ENCODE measurements around the gene SLAMF9.
"Not testable (repeated sequence)": the region's sequence is repeated elsewhere in the genome, so short reads cannot be mapped to it uniquely, and the experiment has no call there.

The SLAMF9 gene

DNA sequence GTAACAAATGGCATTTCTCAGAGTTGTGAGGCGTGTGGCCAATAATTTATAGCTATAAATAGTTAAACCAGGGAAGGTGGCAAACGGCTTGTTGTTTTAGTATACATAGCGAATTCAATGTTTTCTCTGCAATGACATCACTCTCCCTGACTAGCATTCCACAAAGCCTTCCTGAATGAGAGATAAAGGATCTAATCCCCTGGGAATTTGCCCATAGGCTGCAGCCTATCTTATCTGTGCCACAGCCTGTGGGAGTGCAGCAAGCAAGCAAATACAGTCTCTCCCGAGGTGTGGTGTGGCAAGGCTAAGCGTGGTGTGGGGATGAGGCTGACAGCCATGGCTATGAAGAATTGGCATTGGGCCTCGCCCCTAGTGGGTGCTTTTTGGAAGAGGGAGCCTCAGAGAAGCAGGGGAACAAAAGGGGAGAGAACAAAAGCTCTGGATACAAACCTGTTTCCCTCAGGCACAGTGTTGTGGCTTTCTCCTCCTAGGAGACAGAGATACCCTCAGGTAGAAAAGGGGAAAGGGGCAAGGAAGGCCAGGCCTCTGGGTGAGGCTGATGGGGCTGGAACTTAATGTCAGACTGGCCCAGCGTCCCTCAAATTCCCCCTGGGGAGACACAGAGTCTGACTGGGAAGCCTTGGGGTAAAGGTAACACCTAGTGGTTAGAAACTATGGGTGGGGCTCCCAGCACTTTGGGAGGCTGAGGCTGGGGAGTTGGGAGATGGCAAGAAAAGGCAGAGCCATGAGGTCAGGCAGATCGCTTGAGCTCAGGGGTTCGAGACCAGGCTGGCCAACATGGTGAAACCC is 37.6 kb downstream of the SLAMF9 start:
- no peak overlapping the region for H3K27ac ChIP-seq (ENCODE audit: low read length)
- peaks cover 36 to 37% of the 10 kb centered on the region in 2 donors for H3K36me3 ChIP-seq (ENCODE audit: control insufficient read depth in 1 of 2, insufficient read depth in 2 of 2, low read length in 2 of 2)
- peaks cover 9 to 37% of the 10 kb centered on the region in 2 donors for H3K4me1 ChIP-seq (ENCODE audit: control insufficient read depth in 1 of 2, insufficient read depth in 2 of 2, low read length in 2 of 2)
- H3K9me3 ChIP-seq (ENCODE audit: control insufficient read depth in 1 of 2, low read length in 2 of 2): no peaks in the 10 kb centered on the region
- H3K4me3 ChIP-seq (ENCODE audit: low read depth in 1 of 2, low read length in 2 of 2): no peak overlapping the region
- H3K27me3 ChIP-seq (ENCODE audit: low read depth, low read length): no peaks in the 10 kb centered on the region

DNA sequence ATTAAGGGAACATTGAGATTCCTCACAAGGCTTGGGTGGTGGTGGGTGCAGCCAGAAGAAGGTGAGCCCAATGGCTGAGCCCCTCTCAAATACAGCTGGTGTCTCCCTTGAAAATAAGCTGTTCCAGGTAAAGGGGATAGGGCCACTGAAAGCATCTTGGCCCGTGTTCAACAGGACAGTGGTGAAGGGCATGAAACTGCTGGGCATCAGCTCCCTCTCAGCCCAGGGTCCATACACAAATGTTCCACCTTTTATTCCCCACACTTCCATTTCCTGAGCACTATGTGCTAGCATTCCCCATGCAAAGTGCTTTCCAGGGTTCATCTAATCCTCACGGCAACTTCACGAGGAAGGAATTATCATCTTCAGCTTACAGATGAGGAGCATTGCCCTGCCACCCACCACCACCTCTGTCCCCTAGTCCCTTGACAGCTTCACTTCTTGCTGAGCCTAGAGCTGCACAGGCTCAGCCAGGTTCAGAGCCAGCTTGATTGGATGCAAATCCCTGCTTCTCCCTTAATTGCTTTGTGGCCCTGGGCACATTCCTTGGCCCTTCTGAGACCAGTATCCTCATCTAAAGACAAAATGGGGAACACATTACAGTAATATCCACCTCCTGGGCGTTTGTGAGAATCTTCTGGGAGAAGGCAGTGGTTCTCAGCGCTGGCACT is 38.3 kb downstream of the SLAMF9 start:
- no peak overlapping the region for H3K27ac ChIP-seq (ENCODE audit: low read length)
- peaks cover 5 to 42% of the 10 kb centered on the region in 2 donors for H3K4me1 ChIP-seq (ENCODE audit: control insufficient read depth in 1 of 2, insufficient read depth in 2 of 2, low read length in 2 of 2)
- no peaks in the 10 kb centered on the region for H3K9me3 ChIP-seq (ENCODE audit: control insufficient read depth in 1 of 2, low read length in 2 of 2)
- no peak overlapping the region for H3K4me3 ChIP-seq (ENCODE audit: low read depth in 1 of 2, low read length in 2 of 2)
- peaks cover 32 to 36% of the 10 kb centered on the region in 2 donors for H3K36me3 ChIP-seq (ENCODE audit: control insufficient read depth in 1 of 2, insufficient read depth in 2 of 2, low read length in 2 of 2)
- no peaks in the 10 kb centered on the region for H3K27me3 ChIP-seq (ENCODE audit: low read depth, low read length)

DNA sequence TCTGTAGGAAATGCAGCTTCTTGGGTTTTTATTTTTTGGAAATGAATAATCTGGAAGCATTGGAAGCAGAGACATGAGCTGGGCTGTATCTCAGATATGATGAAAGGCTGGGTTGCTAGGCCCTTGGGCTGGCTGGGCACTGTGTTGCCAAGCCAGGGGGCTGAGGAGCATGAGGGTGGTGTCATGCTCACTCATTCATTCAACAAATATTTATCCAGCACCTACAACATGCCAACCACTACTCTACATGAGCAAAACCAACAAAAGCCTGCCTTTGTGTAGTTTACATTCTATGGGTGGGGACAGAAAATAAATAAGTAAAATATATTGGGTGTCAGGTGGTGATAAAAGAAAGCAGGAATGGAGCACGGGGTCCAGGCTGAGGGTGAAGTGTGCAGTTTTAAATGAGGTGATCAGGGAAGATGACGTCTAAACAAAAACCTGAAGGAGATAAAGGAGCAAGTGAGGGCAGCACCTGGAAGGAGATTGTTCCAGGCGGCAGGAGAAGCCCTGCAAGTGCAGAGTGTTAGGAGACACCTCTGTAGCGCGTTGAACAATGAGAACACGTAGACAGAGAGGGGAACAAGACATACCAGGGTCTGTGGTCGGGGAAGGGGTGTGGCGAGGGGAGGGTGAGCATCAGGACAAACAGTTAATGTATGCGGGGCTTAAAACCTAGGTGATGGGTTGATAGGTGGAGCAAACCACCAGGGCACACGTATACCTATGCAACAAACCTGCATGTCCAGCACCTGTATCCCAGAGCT is 39.6 kb downstream of the SLAMF9 start:
- Histone ChIP-seq H3K9me3 (ENCODE audit: control insufficient read depth in 1 of 2, low read length in 2 of 2) (no peaks in the 10 kb centered on the region), H3K4me1 (ENCODE audit: control insufficient read depth in 1 of 2, insufficient read depth in 2 of 2, low read length in 2 of 2) (peaks cover 11 to 39% of the 10 kb centered on the region in 2 donors), H3K27ac (ENCODE audit: low read length) (no peak overlapping the region), H3K27me3 (ENCODE audit: low read depth, low read length) (no peaks in the 10 kb centered on the region), H3K4me3 (ENCODE audit: low read depth in 1 of 2, low read length in 2 of 2) (no peak overlapping the region), H3K36me3 (ENCODE audit: control insufficient read depth in 1 of 2, insufficient read depth in 2 of 2, low read length in 2 of 2) (peaks cover 19 to 23% of the 10 kb centered on the region in 2 donors)

DNA sequence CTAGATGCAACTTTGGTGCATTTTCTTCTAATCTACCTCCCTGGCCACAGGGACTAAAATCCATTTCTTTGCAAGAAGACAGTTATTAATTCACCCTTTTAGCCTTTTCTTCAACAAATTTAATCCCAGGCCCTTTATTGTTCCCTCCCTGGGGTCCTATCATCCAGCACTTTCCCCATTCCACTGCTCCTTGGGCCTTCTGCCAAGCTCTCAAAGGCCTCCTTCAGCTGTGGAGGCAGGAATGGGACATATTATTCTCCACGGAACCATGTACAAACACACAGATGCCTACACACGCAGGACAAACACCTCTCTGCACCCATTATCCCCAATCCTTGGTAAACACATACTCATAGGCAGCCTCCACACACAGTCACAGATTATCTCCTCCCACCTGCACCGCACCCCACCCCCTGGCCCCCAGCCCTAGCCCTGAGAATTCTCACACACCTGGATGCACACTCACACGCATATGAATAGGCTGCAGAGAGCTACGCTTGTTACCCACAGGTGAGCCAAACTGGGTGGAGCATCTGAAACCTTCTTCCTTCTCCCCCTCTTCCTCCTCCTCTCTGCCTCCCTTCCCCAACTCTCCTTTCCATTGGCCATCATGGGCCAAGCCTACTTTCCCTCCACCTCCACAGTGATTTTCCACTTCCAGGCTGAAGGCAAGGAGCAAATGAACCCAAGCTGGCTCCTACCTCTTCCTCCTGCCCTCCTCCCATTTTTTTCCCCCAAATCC is 40.4 kb downstream of the SLAMF9 start:
- no peaks in the 10 kb centered on the region for H3K27me3 ChIP-seq (ENCODE audit: low read depth, low read length)
- H3K4me1 ChIP-seq (ENCODE audit: control insufficient read depth in 1 of 2, insufficient read depth in 2 of 2, low read length in 2 of 2): peaks cover 11 to 31% of the 10 kb centered on the region in 2 donors
- no peaks in the 10 kb centered on the region for H3K9me3 ChIP-seq (ENCODE audit: control insufficient read depth in 1 of 2, low read length in 2 of 2)
- H3K36me3 ChIP-seq (ENCODE audit: control insufficient read depth in 1 of 2, insufficient read depth in 2 of 2, low read length in 2 of 2): peaks cover 12 to 15% of the 10 kb centered on the region in 2 donors
- peak overlapping the region; percentile 4 for H3K27ac ChIP-seq (ENCODE audit: low read length)
- H3K4me3 ChIP-seq (ENCODE audit: low read depth in 1 of 2, low read length in 2 of 2): no peak overlapping the region

DNA sequence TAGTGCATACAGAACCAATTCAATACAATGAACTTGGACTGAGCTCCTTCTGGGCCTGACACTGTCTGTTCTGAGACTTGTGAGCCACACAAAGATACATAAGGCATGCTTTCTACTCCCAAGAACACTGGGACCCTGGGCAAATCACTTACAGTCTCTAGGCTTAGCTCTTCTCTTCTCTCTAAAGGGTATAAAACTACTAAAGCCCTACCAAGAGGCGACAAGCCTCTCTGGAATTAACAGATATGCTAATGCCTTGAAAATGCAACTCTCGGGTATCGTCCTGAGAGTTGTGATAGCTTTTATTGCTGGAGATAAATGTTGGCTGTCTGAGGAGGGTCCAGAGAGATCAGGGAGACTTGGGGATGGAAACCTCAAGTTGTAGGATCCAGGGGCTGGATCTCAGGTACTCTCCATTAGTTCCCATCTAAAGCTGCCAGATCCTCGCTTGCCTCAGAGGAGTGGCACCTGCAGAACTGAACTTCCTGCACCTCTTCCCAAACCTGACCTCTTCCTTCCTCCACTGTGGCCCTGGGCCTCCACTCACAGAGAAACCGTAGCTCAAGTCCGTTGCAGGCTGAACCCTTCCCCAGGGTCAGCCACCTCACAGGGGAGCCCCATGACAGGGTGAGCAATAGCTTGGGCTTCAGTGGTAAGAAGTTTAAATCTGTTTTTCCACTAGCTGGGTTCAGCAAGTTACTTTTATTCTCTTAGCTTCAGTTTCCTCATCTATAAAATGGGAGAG is 42.5 kb downstream of the SLAMF9 start:
- H3K27ac ChIP-seq (ENCODE audit: low read length): peak overlapping the region; percentile 34
- no peaks in the 10 kb centered on the region for H3K27me3 ChIP-seq (ENCODE audit: low read depth, low read length)
- peaks cover 0 to 2% of the 10 kb centered on the region in 2 donors for H3K36me3 ChIP-seq (ENCODE audit: control insufficient read depth in 1 of 2, insufficient read depth in 2 of 2, low read length in 2 of 2)
- peaks cover 10 to 23% of the 10 kb centered on the region in 2 donors for H3K4me1 ChIP-seq (ENCODE audit: control insufficient read depth in 1 of 2, insufficient read depth in 2 of 2, low read length in 2 of 2)
- no peak overlapping the region for H3K4me3 ChIP-seq (ENCODE audit: low read depth in 1 of 2, low read length in 2 of 2)
- H3K9me3 ChIP-seq (ENCODE audit: control insufficient read depth in 1 of 2, low read length in 2 of 2): no peaks in the 10 kb centered on the region

DNA sequence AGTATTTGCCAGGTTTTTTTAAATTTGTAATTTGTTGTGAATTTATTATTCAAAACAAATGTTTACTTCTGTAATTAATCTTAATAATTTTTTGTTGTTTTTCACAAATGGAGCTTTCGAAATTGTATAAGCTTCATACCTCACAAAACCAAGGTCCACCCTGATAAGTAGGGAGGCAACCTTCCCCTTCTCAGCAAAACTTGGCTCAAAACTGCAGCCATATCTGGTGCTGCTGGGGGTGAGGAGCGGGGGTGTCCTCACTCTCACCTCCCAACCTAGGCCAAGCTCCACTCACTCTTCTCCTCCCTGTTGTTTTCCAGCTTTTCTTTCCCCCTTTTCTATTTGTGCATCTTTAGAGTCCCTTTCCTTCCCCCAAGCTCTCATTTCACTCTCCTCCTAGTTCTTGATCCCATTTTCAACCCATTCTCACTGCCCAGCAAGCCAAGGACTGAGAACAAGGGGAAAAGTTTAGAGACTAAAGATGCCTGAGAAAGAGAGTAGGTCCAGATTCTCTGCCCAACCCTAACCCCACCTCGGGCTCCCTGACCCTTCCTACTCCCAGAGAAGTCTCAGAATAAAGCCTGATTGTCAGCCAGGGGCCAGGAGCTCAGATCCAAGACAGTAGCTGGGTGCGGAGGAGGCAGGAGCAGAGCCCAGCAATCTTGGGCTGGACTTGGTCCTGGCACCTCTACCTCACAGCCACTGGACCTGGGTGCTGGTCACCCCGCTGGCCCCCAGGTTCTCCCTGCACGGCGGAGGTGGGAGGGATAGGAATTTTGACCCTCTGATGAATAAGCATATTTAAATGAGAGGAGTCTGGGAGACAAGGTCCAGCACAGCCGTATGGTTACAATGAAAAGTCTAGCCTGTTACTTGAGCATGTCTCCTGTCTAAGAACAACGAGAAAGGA is 45.8 kb downstream of the SLAMF9 start:
- Histone ChIP-seq H3K4me1 (ENCODE audit: control insufficient read depth in 1 of 2, insufficient read depth in 2 of 2, low read length in 2 of 2) (peaks cover 6 to 17% of the 10 kb centered on the region in 2 donors), H3K9me3 (ENCODE audit: control insufficient read depth in 1 of 2, low read length in 2 of 2) (peaks cover 0 to 4% of the 10 kb centered on the region in 2 donors), H3K27ac (ENCODE audit: low read length) (no peak overlapping the region), H3K4me3 (ENCODE audit: low read depth in 1 of 2, low read length in 2 of 2) (no peak overlapping the region), H3K27me3 (ENCODE audit: low read depth, low read length) (no peaks in the 10 kb centered on the region), H3K36me3 (ENCODE audit: control insufficient read depth in 1 of 2, insufficient read depth in 2 of 2, low read length in 2 of 2) (no peaks in the 10 kb centered on the region)

DNA sequence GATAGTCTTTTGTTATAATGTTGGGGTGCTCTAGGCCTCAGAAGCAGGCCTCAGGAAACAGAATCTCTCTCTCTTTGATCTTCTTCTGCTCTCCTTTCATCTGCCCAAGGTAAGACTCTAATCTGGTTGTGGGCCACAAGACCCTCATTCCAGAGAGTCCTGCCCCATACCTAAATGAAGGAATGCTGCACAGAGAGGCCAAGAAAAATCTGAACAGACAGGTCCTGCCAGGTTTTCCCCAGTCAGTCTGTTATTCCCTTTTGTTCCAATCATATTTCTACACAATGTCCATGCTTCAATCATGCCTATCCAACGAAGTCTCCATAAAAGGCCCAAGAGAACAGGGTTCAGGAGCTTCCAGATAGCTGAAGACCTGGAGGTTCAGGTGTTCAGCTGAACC is 47.1 kb downstream of the SLAMF9 start:
- no peaks in the 10 kb centered on the region for H3K27me3 ChIP-seq (ENCODE audit: low read depth, low read length)
- no peak overlapping the region for H3K27ac ChIP-seq (ENCODE audit: low read length)
- H3K9me3 ChIP-seq (ENCODE audit: control insufficient read depth in 1 of 2, low read length in 2 of 2): peaks cover 0 to 4% of the 10 kb centered on the region in 2 donors
- no peak overlapping the region for H3K4me3 ChIP-seq (ENCODE audit: low read depth in 1 of 2, low read length in 2 of 2)
- peaks cover 6 to 17% of the 10 kb centered on the region in 2 donors for H3K4me1 ChIP-seq (ENCODE audit: control insufficient read depth in 1 of 2, insufficient read depth in 2 of 2, low read length in 2 of 2)
- H3K36me3 ChIP-seq (ENCODE audit: control insufficient read depth in 1 of 2, insufficient read depth in 2 of 2, low read length in 2 of 2): no peaks in the 10 kb centered on the region

DNA sequence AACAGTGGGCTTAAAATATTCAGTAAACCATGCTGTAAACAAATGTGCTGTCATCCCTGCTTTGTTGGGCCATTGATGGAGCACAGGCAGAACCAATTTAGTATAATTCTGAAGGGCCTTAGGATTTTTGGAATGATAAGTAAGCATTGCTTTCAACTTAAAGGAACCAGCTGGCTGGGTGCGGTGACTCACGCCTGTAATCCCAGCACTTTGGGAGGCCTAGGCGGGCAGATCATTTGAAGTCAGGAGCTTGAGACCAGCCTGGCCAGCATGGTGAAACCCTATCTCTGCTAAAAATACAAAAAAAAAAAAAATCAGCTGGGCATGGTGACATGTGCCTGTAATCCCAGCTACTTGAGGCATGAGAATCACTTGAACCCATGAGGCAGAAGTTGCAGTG is 50.0 kb downstream of the SLAMF9 start:
- H3K27ac ChIP-seq (ENCODE audit: low read length); H3K9me3 ChIP-seq (ENCODE audit: control insufficient read depth in 1 of 2, low read length in 2 of 2); H3K36me3 ChIP-seq (ENCODE audit: control insufficient read depth in 1 of 2, insufficient read depth in 2 of 2, low read length in 2 of 2); H3K4me3 ChIP-seq (ENCODE audit: low read depth in 1 of 2, low read length in 2 of 2); H3K27me3 ChIP-seq (ENCODE audit: low read depth, low read length): not testable (repeated sequence)
- H3K4me1 ChIP-seq (ENCODE audit: control insufficient read depth in 1 of 2, insufficient read depth in 2 of 2, low read length in 2 of 2): peaks cover 5 to 15% of the 10 kb centered on the region in 2 donors

DNA sequence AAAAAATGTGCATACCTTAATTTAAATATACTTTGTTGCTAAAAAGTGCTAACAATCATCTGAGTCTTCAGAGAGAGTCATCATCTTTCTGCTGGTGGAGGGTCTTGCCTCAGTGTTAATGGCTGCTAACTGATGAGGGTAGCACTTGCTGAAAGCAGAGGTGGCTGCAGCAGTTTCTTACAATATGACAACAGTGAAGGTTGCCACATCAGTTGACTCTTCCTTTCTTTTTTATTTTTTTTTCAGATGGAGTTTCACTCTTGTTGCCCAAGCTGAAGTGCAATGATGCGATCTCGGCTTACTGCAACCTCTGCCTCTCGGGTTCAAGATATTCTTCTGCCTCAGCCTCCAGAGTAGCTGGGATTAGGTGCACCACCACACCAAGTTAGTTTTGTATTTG is 51.5 kb downstream of the SLAMF9 start:
- Histone ChIP-seq H3K9me3 (ENCODE audit: control insufficient read depth in 1 of 2, low read length in 2 of 2) (peaks cover 0 to 4% of the 10 kb centered on the region in 2 donors), H3K36me3 (ENCODE audit: control insufficient read depth in 1 of 2, insufficient read depth in 2 of 2, low read length in 2 of 2) (no peaks in the 10 kb centered on the region), H3K27me3 (ENCODE audit: low read depth, low read length) (no peaks in the 10 kb centered on the region), H3K4me1 (ENCODE audit: control insufficient read depth in 1 of 2, insufficient read depth in 2 of 2, low read length in 2 of 2) (peaks cover 5 to 15% of the 10 kb centered on the region in 2 donors), H3K4me3 (ENCODE audit: low read depth in 1 of 2, low read length in 2 of 2) (no peak overlapping the region), H3K27ac (ENCODE audit: low read length) (no peak overlapping the region)
